ENCODE data around the gene GAS2L2. TPM values are rescaled to one million over a fixed set of nuclear protein-coding genes. Genes with fewer than 3 reads are reported as not detected.

Gene GAS2L2
- total RNA-seq, 1 donor from 2014 or later, result 0.27 TPM

DNA sequence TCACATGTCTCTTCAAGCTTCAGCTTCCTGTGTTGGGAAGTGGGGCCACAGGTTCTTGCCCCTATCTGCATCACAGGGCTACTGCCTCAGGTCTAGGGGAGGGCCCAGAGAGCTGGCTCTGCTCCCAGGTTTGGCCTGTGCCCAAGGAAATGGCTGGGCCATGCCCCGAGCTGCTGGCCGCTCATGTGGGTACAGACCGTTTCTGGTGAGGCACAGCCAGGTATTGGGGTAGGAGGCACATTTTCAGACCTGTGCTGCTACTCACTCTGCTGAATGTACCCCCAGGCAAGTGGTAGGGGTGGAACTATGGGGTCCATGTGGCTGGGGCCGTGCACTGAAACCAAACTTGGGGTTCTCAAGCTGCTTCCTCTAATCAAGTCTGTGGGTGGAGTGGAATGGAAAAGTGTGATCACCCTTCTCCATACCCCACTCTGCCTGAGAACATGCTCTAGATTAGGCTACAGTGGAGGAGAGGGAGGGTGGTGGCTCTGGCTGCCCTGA lies 4.6 kb downstream of the GAS2L2 start:
- peaks cover 5% of the 10 kb centered on the region for H3K9me3 Mint-ChIP-seq (ENCODE audit: unreplicated experiment)
- H3K4me3 Mint-ChIP-seq (ENCODE audit: unreplicated experiment), result no peak overlapping the region
- H3K27me3 Mint-ChIP-seq (ENCODE audit: unreplicated experiment), result peaks cover 10% of the 10 kb centered on the region
- H3K36me3 Mint-ChIP-seq (ENCODE audit: unreplicated experiment), result no peaks in the 10 kb centered on the region
- no peak overlapping the region for H3K27ac Mint-ChIP-seq (ENCODE audit: unreplicated experiment)
- TF ChIP-seq, protein P1, sequence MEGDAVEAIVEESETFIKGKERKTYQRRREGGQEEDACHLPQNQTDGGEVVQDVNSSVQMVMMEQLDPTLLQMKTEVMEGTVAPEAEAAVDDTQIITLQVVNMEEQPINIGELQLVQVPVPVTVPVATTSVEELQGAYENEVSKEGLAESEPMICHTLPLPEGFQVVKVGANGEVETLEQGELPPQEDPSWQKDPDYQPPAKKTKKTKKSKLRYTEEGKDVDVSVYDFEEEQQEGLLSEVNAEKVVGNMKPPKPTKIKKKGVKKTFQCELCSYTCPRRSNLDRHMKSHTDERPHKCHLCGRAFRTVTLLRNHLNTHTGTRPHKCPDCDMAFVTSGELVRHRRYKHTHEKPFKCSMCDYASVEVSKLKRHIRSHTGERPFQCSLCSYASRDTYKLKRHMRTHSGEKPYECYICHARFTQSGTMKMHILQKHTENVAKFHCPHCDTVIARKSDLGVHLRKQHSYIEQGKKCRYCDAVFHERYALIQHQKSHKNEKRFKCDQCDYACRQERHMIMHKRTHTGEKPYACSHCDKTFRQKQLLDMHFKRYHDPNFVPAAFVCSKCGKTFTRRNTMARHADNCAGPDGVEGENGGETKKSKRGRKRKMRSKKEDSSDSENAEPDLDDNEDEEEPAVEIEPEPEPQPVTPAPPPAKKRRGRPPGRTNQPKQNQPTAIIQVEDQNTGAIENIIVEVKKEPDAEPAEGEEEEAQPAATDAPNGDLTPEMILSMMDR (IDR thresholded peaks at IDR 0.05; ENCODE audit: partially characterized antibody, unreplicated experiment), result no peak
- no peak for DNase-seq
- peaks cover 8% of the 10 kb centered on the region for H3K4me1 Mint-ChIP-seq (ENCODE audit: low read depth, unreplicated experiment)

DNA sequence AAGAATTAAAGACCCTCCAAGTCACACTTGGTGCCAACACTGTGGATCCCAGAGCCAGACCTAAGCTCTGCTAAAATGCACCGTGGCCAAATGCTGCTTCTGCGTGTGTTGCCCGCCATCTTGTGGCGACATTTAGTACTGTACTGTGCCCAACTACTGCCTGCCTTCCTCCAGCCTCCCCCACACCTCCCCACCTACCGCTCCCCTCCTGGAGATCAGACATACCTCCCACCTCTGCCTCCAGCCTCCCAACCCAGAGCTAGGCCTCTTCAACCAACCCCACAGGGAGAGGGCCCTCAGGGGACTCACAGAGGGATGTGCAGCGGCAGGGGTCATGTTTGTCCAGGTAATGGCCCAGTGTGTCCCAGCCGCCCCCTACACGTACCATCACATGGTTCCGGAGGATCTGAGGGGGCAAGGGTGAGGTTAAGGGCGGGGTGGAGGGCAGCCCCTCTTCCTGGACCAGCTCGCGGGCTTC lies 5.5 kb downstream of the GAS2L2 start:
- H3K4me3 Mint-ChIP-seq (ENCODE audit: unreplicated experiment), result no peak overlapping the region
- H3K27ac Mint-ChIP-seq (ENCODE audit: unreplicated experiment), result no peak overlapping the region
- peak; percentile 84 for DNase-seq
- TF ChIP-seq, protein P1 (IDR thresholded peaks at IDR 0.05; ENCODE audit: partially characterized antibody, unreplicated experiment), result peak; percentile 92
- H3K36me3 Mint-ChIP-seq (ENCODE audit: unreplicated experiment), result no peaks in the 10 kb centered on the region
- peaks cover 5% of the 10 kb centered on the region for H3K9me3 Mint-ChIP-seq (ENCODE audit: unreplicated experiment)
- peaks cover 8% of the 10 kb centered on the region for H3K4me1 Mint-ChIP-seq (ENCODE audit: low read depth, unreplicated experiment)
- peaks cover 10% of the 10 kb centered on the region for H3K27me3 Mint-ChIP-seq (ENCODE audit: unreplicated experiment)

DNA sequence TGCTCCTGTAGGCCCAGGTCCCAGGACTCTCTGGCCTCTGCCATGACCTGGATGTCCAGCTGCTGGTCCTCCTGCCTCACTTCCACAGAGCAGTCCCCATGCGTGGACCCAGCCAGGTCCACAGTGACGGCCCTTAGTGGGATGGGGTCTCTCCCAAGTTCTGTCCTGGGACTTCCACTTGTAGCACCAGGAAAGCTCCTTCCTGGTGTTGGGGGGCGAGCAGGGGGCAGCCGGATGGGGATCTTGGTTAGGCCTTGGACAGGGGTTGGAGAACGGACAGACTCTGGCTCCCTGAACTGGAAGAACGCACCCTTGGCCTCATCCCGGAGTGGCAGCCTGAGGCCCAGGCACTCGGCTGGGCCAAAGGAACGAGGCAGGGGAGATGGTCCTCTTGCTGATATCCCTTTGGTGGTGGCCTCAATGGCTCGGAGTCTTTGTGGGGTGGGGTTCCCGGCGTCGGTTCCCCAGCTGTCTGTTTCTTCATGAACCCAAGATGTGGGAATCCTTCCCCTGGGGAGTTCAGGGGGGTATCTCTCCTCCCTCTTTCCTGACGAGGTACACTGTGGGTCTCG lies 7.2 kb downstream of the GAS2L2 start:
- Mint-ChIP-seq H3K4me3 (ENCODE audit: unreplicated experiment) (no peak overlapping the region), H3K27me3 (ENCODE audit: unreplicated experiment) (peaks cover 8% of the 10 kb centered on the region), H3K4me1 (ENCODE audit: low read depth, unreplicated experiment) (peaks cover 8% of the 10 kb centered on the region), H3K9me3 (ENCODE audit: unreplicated experiment) (peaks cover 11% of the 10 kb centered on the region), H3K27ac (ENCODE audit: unreplicated experiment) (no peak overlapping the region), H3K36me3 (ENCODE audit: unreplicated experiment) (no peaks in the 10 kb centered on the region)
- TF ChIP-seq, protein P1 (IDR thresholded peaks at IDR 0.05; ENCODE audit: partially characterized antibody, unreplicated experiment), result no peak
- no peak for DNase-seq

DNA sequence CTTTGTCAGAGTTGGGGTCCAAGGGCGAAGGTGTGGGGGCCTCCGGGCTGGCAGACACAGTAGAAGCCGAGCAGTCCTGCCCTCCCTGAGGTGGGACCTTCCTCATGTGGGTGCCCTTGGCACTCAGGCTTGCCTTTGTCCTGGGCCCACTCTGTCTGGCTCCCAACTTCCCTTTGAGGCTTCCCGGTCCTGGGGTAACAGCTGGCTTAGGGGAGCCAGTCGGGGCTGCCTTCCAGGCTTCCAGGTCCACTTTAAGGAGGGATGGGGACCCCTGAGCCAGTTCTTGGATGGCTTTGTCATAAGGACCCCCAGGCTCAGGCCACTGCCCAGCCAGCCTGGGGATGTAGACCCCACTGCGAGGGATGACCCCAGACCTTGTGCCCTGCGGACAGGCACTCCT lies 7.8 kb downstream of the GAS2L2 start:
- TF ChIP-seq, protein P1 (IDR thresholded peaks at IDR 0.05; ENCODE audit: partially characterized antibody, unreplicated experiment), result no peak
- H3K27me3 Mint-ChIP-seq (ENCODE audit: unreplicated experiment), result peaks cover 12% of the 10 kb centered on the region
- H3K4me3 Mint-ChIP-seq (ENCODE audit: unreplicated experiment), result no peak overlapping the region

DNA sequence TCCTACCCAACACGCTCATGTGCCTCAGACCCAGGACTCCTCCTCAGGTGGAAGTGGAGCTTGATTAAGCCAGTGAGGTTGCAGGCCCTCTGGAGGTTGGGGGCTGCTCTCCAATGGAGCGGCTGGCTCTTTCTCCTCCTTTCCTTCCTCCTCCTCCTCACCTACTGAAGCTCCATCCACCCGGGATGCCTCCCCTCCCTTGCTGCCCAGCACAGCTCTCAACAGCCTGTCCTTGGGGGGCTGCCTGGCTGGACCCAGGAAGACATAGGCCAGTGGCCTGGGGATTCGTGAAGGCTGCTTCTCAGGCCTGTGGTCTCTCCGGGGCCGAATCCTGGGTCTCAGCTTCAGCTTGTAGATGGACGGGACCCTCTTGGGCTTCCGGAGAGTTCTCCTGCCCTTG lies 8.2 kb downstream of the GAS2L2 start:
- H3K27me3 Mint-ChIP-seq (ENCODE audit: unreplicated experiment), result peaks cover 14% of the 10 kb centered on the region
- peaks cover 11% of the 10 kb centered on the region for H3K9me3 Mint-ChIP-seq (ENCODE audit: unreplicated experiment)
- H3K36me3 Mint-ChIP-seq (ENCODE audit: unreplicated experiment), result peaks cover under 1% of the 10 kb centered on the region
- TF ChIP-seq, protein P1 (IDR thresholded peaks at IDR 0.05; ENCODE audit: partially characterized antibody, unreplicated experiment), result no peak
- no peak overlapping the region for H3K27ac Mint-ChIP-seq (ENCODE audit: unreplicated experiment)
- no peak overlapping the region for H3K4me3 Mint-ChIP-seq (ENCODE audit: unreplicated experiment)
- no peak for DNase-seq
- H3K4me1 Mint-ChIP-seq (ENCODE audit: low read depth, unreplicated experiment), result peaks cover 8% of the 10 kb centered on the region

More for the DNA sequence above, 7.8 kb downstream of the GAS2L2 start:
- no peak overlapping the region for H3K27ac Mint-ChIP-seq (ENCODE audit: unreplicated experiment)
- H3K4me1 Mint-ChIP-seq (ENCODE audit: low read depth, unreplicated experiment), result peaks cover 8% of the 10 kb centered on the region
- no peak for DNase-seq
- peaks cover 11% of the 10 kb centered on the region for H3K9me3 Mint-ChIP-seq (ENCODE audit: unreplicated experiment)
- H3K36me3 Mint-ChIP-seq (ENCODE audit: unreplicated experiment), result no peaks in the 10 kb centered on the region

Data from glutamatergic neuron (in vitro differentiated cells).